Adrenal gland (tissue), 12 donors: ENCODE results near the gene ANXA8L1. TPM values are rescaled to one million over a fixed set of nuclear protein-coding genes. Genes with fewer than 3 reads are reported as not detected.

ENCODE experiments used
- polyA plus RNA-seq, 3 donors: library from polyadenylated mRNA; stranded (reverse); fragments of 200-250 nt in 2 of 3; fragments of 350-450 nt in 1 of 3; fragmentation: Illumina TruSeq in 1 of 3; extraction: RNeasy Lipid Tissue Mini Kit (QIAGEN cat#74804) in 1 of 3; gene quantifications; one replicate each; pipeline ENCODE4 v1.2.3, GENCODE V29; 2013 to 2014
- total RNA-seq, 9 donors: library from RNA; depleted of rRNA in 4 of 9; stranded (reverse); fragments of >200 nt in 4 of 9; fragments of 120-200 nt in 1 of 9; fragmentation: NEBNext Ultra II Directional in 1 of 9; extraction: Animal tissue kit (Norgen Biotek cat#: 25700) in 1 of 9; gene quantifications; one replicate each; pipeline versions ENCODE4 v1.1.0 to v1.2.4, GENCODE V29; 2013 to 2023
- donor health status: healthy with polysubstance abuse.
- donor health status: Bipolar disorder and iron deficiency.
- donor health status: DM: yes; HTN: yes; CAD: no.
- donor health status: DM: no; HTN: no; CAD: no.
- donor health status: DM: no; HTN: no; CAD: no.
- donor health status: DM: yes; HTN: yes; CAD: no.

Gene ANXA8L1
- total and polyA plus RNA-seq, 12 donors: 0.24 to 1.2 (median 0.44) TPM; not detected in 7

Other genes with a start within 250 kb of the ANXA8L1 start
- 1 to 10 TPM in 1 of 9 donors, under 1 TPM in 3, not detected in 5; 0.11 to 1.3 (median 0.65) TPM for gene ANTXRL, start 88.8 kb upstream of the ANXA8L1 start, total RNA-seq
- under 1 TPM in 2 of 3 donors, not detected in 1; 0.34 to 0.40 TPM for gene ANTXRL, start 88.8 kb upstream of the ANXA8L1 start, polyA plus RNA-seq
- under 1 TPM in 3 of 9 donors, not detected in 6; 0.11 to 0.30 (median 0.26) TPM for gene NPY4R, start 90.2 kb downstream of the ANXA8L1 start, total RNA-seq
- under 1 TPM in 1 of 3 donors, not detected in 2; 0.16 TPM for gene NPY4R, start 90.2 kb downstream of the ANXA8L1 start, polyA plus RNA-seq
- under 1 TPM in 3 of 9 donors, not detected in 6; 0.22 to 0.44 (median 0.28) TPM for gene GPRIN2, start 180.9 kb downstream of the ANXA8L1 start, total RNA-seq
- under 1 TPM in 2 of 3 donors, not detected in 1; 0.17 to 0.56 TPM for gene GPRIN2, start 180.9 kb downstream of the ANXA8L1 start, polyA plus RNA-seq
- 10 to 100 TPM in 1 of 9 donors, 1 to 10 TPM in 7, under 1 TPM in 1; 0.95 to 32.5 (median 2.3) TPM for gene SYT15, start 203.4 kb downstream of the ANXA8L1 start, total RNA-seq
- 1 to 10 TPM in 2 of 3 donors, under 1 TPM in 1; 0.72 to 1.6 (median 1.3) TPM for gene SYT15, start 203.4 kb downstream of the ANXA8L1 start, polyA plus RNA-seq